Measurements from ENCODE around the gene DZANK1.
A peak's percentile ranks its signal among the peaks of the same experiment; 100 is the strongest.
"Not testable (repeated sequence)": the region's sequence is repeated elsewhere in the genome, so short reads cannot be mapped to it uniquely, and the experiment has no call there.

The DZANK1 gene
- 0.91 to 9.6 (median 4.1) reads per million in 17 experiments for total RNA-seq

GRCh38 chr20:18466894-18467730, at the start of gene DZANK1, which contains the start of gene POLR3F:
TSS of gene DZANK1 (minus strand) at chr20:18467030. CDS start at chr20:18465358, 1,672 bp downstream.
TSS of gene POLR3F (plus strand) at chr20:18467390. CDS start at chr20:18467507, 117 bp downstream.
- DNase-seq: peak; percentile 96 to 98 (median 98)

- DNase-seq: no peak
Observed at GRCh38 chr20:18515973-18516372, 49.1 kb upstream of the DZANK1 start.

DNA sequence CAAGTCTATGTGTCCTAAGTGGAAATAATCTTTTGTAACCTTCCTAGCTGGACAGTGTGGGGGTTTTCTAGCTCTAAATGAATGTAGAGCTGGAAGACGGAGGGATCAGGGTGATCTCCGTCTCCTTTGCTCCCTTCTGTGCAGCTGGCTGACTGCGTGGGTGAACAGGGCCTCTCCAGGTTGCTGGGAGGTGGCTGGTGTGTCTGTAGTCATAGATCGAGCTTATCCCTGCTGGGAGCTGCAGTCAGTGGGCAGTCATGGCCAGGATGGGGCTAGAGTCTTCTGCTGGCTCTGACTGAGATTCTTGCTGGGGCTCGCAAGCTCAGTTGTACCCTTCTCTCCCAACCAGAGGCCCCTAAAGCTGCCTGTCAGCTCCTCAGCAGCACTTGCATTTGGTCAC, 47.3 kb upstream of the DZANK1 start:
- DNase-seq: no peak

- no peak for DNase-seq
Observed at GRCh38 chr20:18513208-18513607, 46.4 kb upstream of the DZANK1 start.

GRCh38 chr20:18511571-18511970, 44.7 kb upstream of the DZANK1 start:
- DNase-seq: peak in 3 of 4 experiments; percentile 40 to 68 (median 65)

GRCh38 chr20:18507218-18508191, 40.7 kb upstream of the DZANK1 start, which contains the start of gene SEC23B:
TSS of gene SEC23B (plus strand) at chr20:18507940. CDS start at chr20:18510836, 2,896 bp downstream.
- peak; percentile 95 to 98 (median 97) for DNase-seq

DNA sequence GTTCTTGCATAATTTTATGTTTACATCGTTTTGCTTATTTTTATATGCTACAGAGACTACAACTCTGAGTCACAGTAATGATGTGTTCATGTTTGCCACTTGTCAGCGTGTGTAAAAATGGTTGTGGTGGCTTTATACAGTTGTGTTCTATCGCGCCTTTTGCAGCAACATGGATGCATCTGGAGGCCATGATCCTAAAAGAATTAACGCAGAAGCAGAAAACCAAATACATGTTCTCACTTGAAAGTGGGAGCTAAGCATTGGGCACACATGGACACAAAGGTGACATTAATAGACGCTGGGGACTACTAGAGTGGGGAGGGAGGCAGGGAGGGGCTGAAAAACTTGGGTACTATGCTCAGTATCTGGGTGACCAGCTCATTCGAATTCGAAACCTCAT, 39.9 kb upstream of the DZANK1 start:
- DNase-seq: no peak

- DNase-seq: peak in 1 of 4 experiments; percentile 39
Observed at GRCh38 chr20:18504479-18505060, 37.7 kb upstream of the DZANK1 start.

GRCh38 chr20:18501672-18502071, 34.8 kb upstream of the DZANK1 start:
- DNase-seq: not testable (repeated sequence)

- DNase-seq: no peak
Observed at GRCh38 chr20:18497603-18498002, 30.8 kb upstream of the DZANK1 start.

GRCh38 chr20:18496740-18497592, 30.1 kb upstream of the DZANK1 start, which contains the start of gene RBBP9:
TSS of gene RBBP9 (minus strand) at chr20:18497225. CDS start at chr20:18497167, 58 bp downstream.
- DNase-seq: peak; percentile 83 to 94 (median 91)

DNA sequence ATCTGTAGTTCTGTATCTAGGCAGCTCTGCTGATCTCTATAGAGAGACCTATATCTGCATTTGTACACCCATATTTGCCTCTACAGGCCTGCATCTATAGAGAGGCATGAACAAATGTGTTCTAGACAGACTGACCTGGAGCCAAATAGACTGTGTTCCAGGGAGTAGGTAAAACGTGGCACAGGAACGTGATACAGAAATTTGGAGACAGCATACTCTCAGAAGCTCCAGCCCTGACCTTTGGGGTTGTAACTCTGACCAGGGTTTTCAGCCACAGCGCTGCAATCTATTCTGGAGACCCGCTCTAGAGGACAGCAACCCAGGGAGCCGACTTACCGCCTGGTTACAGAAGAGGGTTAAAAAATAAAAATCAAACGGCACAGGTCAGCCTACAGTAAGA, 29.2 kb upstream of the DZANK1 start:
- no peak for DNase-seq

DNA sequence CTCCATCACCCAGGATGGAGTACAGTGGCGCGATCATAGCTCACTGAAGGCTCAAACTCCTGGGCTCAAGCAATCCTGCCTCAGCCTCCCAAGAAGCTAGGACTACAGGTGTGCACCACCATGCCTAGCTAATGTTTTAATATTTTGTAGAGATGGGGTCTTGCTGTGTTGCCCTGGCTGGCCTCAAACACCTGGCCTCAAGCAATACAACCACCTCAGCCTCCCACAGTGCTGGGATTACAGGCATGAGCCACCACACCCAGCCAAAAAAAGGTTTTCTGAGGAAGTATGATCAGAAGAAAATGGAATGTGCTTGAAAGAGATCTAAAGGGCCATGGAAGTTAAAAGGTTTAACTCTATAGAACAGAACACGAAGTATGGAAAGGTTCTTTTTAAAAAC, 21.5 kb upstream of the DZANK1 start:
- DNase-seq: no peak

GRCh38 chr20:18481596-18481995, 14.8 kb upstream of the DZANK1 start:
- no peak for DNase-seq

GRCh38 chr20:18477821-18478220, 11.0 kb upstream of the DZANK1 start:
- DNase-seq: no peak

DNA sequence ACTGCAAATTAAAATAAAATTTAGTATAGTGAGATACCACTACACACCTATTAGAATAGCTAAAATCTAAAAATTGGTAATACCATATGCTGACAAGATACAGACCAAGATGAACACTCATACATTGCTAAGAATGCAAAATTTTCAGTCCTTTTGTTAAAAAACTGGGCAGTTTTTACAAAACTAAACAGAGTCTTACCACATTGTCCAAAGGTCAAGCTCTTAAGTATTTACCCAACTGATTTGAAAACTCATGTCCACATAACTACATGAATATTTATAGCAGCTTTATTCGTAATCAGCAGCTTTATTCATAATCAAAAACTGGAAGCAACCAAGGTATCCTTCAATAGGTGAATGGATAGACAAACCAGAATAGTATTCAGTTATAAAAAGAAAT, 10.4 kb upstream of the DZANK1 start:
- no peak for DNase-seq

GRCh38 chr20:18466574-18466893, 296 bp downstream of the DZANK1 start:
- peak in 1 of 4 experiments; percentile 23 for DNase-seq

DNA sequence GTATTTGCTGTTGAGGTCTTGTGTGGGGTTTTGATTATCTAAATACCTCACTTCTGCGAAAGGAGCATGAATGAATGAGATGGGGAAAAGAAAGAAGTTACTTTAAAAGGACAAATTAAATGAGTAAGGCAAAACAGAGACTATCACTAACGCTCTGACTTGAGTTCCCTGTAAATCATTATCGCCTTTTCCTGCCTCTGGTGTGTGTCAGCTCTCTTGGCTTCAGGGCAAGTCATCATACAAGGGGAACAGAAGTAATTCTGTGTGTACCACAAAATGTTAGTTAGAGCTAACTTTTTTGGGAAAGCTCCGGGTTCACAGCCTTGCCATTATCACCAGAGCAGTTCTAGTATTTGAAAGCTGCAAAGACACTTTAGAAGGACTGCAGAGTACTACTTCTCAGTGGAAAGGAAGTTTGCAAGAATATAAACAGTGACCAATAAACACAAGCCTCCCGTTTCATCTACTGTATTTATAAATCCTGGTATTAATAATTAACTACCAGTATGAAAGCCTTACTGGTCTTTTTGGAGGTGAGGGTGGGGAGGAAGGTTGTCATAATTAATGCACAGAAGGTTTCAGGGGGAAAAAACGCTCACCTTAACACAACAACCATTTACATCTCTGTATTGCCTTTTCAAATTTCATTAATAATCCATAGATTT, 1.2 kb downstream of the DZANK1 start:
- no peak for DNase-seq

DNA sequence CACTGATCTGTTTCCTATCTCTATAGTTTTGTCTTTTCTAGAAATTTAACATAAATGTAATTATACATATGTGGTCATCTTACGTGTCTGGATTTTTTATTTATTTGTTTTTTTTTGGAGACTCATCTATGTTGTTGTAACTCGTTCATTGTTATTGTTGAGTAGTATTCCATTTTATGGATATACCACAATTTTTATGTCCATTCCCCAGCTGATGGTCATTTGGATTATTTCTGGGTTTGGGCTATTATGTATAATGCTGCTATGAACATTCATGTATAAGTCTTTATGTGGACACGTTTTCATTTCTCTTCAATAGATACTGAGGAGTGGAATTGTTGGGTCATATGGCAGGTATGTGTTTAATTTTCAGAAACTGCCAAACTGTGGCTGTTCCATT, 10.2 kb downstream of the DZANK1 start:
- no peak for DNase-seq

DNA sequence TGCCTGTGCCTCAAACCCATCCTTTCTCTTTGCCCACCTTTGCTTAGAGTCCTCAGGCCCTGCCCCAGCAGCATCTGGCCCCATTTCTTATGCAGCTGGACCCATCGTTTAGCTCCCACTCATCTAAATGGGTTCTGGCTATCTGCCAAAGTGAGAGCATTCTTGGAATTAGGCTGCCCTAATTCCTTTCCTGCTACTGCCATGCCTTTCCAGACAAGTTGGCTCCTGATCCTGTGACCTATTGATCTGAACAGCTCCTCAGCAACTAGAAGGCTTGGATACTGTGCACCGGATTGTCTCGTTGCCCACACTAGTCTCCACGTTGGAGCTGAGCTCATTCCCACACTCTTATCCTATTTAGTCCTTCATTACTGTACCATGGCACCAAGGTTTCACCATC, 22.9 kb downstream of the DZANK1 start:
- no peak for DNase-seq

DNA sequence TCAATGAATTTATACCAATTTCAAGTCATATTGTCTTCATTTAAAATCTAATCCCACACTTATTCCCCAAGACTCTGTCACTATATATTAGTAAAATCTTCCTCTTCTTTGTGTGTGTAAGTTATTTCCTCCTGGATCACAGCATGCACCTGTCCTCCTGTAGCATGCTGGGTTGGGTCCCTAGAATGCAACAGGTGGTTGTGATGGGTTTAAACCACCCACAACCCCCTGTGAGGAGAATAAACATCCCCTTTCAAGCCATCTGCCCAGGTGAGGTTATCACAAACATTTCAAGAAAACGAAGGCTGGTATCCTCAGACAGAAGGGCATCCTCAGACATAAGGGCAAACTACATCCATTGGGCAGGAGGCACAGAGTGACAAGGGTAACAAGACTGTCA, 26.4 kb downstream of the DZANK1 start:
- DNase-seq: no peak
